Activated T-helper 1 cell treated with Interleukin-2 at 50 U/mL for 16 hours (primary cell): Measurements from ENCODE around the gene CD40LG.
A peak's percentile ranks its signal among the peaks of the same experiment; 100 is the strongest.

Source experiments
- DNase-seq: peaks from one replicate; pipeline ENCODE4 v3.0.0-alpha.2; 2020; ENCODE audit warnings: low read depth

The CD40LG gene

DNA sequence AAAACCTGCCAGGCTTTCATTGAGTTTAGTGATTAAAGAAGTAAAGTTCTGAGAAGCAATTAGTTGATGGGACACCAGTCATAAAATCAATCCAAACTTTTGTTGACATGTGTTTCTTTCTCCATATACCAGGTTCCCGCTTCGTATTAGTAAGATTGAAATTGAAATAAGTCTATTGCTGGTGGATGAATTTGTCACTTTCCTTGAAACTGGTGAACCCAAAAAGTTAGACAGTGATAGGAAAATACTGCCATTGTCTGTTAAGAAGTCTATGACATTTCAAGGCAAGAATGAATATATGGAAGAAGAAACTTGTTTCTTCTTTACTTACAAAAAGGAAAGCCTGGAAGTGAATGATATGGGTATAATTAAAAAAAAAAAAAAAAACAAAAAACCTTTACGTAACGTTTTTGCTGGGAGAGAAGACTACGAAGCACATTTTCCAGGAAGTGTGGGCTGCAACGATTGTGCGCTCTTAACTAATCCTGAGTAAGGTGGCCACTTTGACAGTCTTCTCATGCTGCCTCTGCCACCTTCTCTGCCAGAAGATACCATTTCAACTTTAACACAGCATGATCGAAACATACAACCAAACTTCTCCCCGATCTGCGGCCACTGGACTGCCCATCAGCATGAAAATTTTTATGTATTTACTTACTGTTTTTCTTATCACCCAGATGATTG, at the start of gene CD40LG:
Gene CD40LG, plus strand, starts transcription at position 482 of the 684 bp plus-strand sequence. Its CDS starts 91 bp downstream, at position 573.
- DNase-seq: no peak

DNA sequence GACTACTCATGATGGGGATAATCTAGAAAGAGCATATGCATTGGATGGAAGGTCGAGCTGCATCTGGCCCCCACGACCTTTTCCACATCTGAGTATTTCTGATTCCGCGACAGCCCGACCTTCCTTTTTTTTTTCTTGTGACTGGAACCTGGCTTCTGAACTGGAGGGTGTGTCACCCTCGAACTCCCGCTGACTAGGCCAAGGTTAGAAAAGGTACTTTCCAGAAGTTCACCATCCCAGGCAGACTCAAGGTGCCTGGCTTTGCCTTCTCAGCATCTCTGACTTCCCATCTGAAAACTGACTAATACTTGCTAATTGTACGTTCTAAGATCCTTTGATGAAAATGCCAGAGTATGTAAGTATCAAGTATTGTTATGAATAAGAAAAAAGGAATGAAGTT, 49.3 kb upstream of the CD40LG start:
- no peak for DNase-seq

GRCh38 chrX:136600059-136600458, 47.9 kb upstream of the CD40LG start:
- DNase-seq: no peak

DNA sequence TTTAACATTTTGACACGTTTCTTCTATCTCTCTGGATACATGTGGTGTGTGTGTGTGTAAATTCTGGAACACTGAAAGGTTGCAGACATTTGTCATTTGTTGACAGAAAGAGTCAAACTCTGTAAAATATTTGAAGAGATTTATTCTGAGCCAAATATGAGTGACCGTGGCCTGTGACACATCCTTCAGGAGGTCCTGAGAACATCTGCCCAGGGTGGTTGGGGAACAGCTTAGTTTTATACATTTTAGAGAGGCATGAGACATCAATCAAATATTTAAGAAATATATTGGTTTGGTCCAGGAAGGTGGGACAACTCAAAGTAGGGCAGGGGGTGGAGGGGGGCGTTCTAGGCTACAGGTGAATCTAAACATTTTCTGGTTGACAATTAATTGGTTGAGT, 40.7 kb upstream of the CD40LG start:
- no peak for DNase-seq

GRCh38 chrX:136608295-136608933, 39.5 kb upstream of the CD40LG start:
- peak; percentile 38 for DNase-seq

- no peak for DNase-seq
Observed at GRCh38 chrX:136616987-136617685, 30.8 kb upstream of the CD40LG start.

DNA sequence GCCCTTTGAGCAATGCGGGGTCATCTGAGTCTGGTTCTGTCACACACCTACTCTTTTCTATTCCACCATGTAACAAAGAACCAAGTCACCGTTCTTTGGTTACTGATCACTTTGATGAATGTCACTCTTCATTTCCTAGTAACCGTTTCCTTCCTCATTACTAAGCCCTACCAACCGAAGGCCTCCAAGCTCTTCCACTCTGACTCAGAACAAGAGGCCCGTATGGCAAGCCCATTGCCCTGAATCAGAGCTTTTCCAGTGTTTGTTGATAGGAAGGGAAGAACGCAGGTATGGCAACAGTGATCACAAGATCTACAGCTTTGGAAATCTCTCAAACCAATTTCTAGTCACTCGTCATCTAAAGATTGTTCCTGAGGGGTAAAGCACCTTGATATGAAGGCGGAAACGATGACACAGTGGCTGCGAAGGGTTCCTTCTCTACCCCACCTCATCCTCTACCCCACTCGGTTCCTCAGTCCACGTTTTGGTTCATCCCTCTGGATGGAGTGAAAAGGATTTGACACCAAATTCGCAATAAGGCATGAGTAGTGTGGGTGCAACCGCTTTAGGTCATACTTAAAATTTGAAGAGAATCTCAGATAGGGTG, 28.0 kb upstream of the CD40LG start:
- no peak for DNase-seq

DNA sequence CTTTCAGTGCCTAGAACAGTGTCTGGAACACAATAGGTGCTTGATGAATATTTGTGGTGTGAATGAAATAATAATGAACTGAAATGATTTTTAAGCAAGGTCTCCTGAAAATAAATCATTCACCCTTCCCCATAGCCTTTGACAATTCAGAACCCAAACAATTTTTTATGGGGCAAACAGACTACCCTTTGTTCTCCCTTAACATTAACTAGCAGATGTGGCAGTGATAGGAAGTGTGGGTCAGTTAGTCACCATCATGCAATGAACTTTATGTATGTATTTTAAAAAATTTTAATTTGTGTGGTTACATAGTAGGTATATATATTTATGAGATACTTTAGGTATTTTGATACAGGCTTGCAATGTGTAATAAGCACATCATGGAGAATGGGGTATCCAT, 27.2 kb upstream of the CD40LG start:
- DNase-seq: no peak

GRCh38 chrX:136622568-136622967, 25.4 kb upstream of the CD40LG start:
- no peak for DNase-seq

GRCh38 chrX:136623396-136623795, 24.6 kb upstream of the CD40LG start:
- DNase-seq: no peak

GRCh38 chrX:136625246-136625645, 22.7 kb upstream of the CD40LG start:
- no peak for DNase-seq

GRCh38 chrX:136626237-136626636, 21.7 kb upstream of the CD40LG start:
- DNase-seq: no peak

- DNase-seq: no peak
Observed at GRCh38 chrX:136626891-136627290, 21.1 kb upstream of the CD40LG start.

DNA sequence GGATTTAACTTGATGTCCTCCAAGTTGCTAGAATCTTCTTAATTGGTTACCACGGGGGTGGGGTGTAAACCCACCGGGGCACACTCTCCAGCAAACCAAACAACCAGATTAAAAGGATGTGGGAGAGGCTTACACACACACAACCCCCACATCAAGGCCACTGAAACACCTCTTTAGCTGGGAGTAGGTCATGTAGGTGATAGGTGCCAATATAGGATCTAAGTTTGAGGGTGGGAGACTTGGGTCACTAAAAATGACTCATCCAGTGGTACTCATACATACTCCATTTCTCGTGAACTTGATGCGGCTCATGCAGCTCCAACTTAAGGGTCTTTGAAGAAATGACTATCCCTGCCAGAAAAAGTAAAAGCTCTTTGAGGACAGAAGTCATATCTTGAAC, 20.5 kb upstream of the CD40LG start:
- DNase-seq: no peak

- no peak for DNase-seq
Observed at GRCh38 chrX:136629084-136629750, 18.7 kb upstream of the CD40LG start.

DNA sequence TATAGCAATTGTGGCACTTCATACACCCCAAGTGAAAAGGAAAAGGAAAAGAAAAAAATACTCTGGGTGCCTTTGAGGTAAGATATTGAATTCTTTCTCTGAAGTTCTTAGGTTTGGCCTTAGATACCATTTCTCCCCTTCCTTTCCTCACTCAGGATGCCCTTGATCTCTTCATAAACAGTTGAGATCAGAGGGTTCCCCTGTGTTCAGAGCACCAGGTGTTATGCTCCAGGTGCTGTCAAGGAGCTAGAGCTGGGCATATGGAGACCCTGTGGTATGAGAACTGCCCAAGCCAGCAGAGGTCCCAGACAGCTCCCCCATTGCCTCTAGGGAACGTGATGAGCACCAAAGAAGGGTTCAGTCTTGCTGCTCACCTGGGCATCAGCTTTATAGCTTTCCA, 17.1 kb upstream of the CD40LG start:
- DNase-seq: no peak

- DNase-seq: no peak
Observed at GRCh38 chrX:136635235-136635634, 12.7 kb upstream of the CD40LG start.

DNA sequence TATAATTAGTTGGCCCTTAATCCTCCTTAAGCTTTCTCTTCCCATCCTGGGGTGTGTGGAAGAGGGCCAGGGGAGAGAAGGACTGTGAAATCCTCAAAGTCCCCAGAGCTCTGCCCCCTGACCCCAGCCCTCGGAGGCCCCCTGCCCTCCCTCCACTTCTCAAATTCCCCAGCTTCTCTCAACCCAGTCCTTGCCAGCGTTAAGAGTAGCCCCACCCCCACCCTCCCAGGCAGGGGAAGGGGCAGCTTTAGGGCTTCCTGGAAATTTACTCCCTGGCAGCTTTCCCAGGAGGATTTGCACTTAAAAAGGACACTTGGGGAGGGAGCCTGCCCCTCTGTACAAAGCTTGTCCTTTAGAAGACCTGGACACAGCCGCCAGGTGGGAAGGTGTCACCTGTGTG, 11.8 kb upstream of the CD40LG start:
- DNase-seq: no peak

- DNase-seq: no peak
Observed at GRCh38 chrX:136639506-136640176, 8.3 kb upstream of the CD40LG start.

GRCh38 chrX:136643243-136643642, 4.7 kb upstream of the CD40LG start:
- DNase-seq: no peak

DNA sequence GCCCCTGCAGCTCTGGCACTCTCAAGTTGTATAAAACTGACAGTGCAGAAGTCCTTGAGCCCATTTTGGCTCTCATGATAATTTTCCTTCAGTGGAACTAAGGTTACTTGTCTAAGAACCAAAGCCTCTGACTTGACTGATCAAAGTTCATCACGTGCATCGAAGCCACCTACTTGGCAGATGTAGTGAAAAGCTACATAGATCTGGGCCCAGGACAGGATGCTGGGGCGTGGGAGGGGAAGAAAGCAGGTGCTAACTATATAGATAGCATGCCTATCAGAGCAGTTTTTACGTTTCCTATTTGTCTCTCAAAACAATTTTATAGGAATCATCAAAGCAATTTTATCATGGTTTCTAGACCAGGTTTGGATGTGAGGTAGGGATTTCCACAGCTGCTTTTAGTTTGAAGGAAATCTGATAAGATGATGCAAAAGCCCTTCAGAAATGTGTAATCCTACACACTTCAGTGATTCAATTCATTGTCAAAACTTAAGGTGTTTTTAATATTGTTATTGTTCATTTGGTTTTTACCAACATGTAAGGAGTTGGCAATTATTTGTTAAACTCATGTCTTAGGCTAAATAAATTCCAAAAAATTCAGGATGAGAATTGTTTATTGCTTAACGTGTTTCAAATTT, 1.2 kb upstream of the CD40LG start:
- DNase-seq: peak; percentile 22
